ENCODE data around the gene PLIN3. TPM values are rescaled to one million over a fixed set of nuclear protein-coding genes. Genes with fewer than 3 reads are reported as not detected.

Gene PLIN3
- total and polyA plus RNA-seq, 2 of the 8 experiments (the other 6 are each of a cell fraction or from before 2014, with no cell fraction given): 60.7 to 61.5 TPM

DNA sequence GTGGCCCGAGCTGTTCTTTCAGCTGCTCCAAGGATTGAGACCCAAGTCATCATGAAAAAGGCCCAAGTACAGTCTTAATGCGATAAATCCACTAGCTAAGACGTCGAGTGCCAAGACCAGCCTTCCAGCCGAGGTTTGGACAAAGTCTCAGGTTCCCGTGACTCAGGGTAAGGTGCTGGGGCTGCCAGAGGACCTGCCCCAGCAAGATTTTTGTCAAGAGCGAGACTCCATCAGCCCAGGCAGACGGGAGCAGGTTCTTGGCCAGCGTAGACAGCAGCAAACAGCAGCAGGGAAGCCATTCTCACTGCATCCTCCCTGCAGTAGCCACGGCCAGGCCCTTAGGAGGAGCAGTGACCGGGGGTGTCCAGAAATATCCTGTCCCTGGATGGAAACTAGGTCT is 72.5 kb downstream of the PLIN3 start:
- H2BK12ac ChIP-seq (ENCODE audit: low read depth, low read length): no peak overlapping the region
- FAIRE-seq (no peak), DNase-seq (ENCODE audit: low read depth in 1 of 2, low spot score in 2 of 2) (no peak)
- TF ChIP-seq PHF8 (conservative IDR thresholded peaks at IDR 0.05; ENCODE audit: low read depth, low read length) (no peak), CTBP2 (IDR thresholded peaks at IDR 0.05; ENCODE audit: borderline replicate concordance, insufficient read depth, insufficient read length, low read length) (no peak), KDM5A (IDR thresholded peaks at IDR 0.05; ENCODE audit: low read length) (no peak), JUN (IDR thresholded peaks at IDR 0.05; ENCODE audit: low read depth, low read length) (no peak), RFX5 (IDR thresholded peaks at IDR 0.05; ENCODE audit: borderline replicate concordance, low read depth, low read length) (no peak), FOSL1 (IDR thresholded peaks at IDR 0.05; ENCODE audit: insufficient read depth, low read depth, low read length) (no peak), EZH2 (IDR thresholded peaks at IDR 0.05; ENCODE audit: low read depth, low read length, severe bottlenecking) (no peak), POLR2A (IDR thresholded peaks at IDR 0.05; ENCODE audit: control extremely low read depth in 1 of 2, low read depth in 2 of 2, low read length in 2 of 2) (no peak), TCF12 (IDR thresholded peaks at IDR 0.05; ENCODE audit: low read depth, low read length) (no peak), TAF7 (optimal IDR thresholded peaks at IDR 0.05; ENCODE audit: borderline replicate concordance, low read depth, low read length) (no peak)
- TF ChIP-seq, protein P1, sequence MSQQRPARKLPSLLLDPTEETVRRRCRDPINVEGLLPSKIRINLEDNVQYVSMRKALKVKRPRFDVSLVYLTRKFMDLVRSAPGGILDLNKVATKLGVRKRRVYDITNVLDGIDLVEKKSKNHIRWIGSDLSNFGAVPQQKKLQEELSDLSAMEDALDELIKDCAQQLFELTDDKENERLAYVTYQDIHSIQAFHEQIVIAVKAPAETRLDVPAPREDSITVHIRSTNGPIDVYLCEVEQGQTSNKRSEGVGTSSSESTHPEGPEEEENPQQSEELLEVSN (IDR thresholded peaks at IDR 0.05): no peak
- no peaks in the 10 kb centered on the region for H3K27me3 ChIP-seq (replicated peaks in 1 of 4; ENCODE audit: control insufficient read depth in 3 of 4, extremely low read depth in 1 of 4, insufficient read depth in 3 of 4, low read length in 3 of 4)
- no peak overlapping the region for H3K4me3 ChIP-seq (ENCODE audit: extremely low read depth in 1 of 4, insufficient read depth in 2 of 4, low read depth in 3 of 4, low read length in 4 of 4)
- H3K4me1 ChIP-seq (replicated peaks in 1 of 4; ENCODE audit: control insufficient read depth in 3 of 4, insufficient read depth in 4 of 4, low read length in 3 of 4): peaks cover 0 to 8% (median 1%) of the 10 kb centered on the region in 4 experiments; a peak in 4 of 7 replicates
- H3K9ac ChIP-seq (replicated peaks in 1 of 4; ENCODE audit: extremely low read depth in 1 of 4, low read depth in 3 of 4, low read length in 3 of 4): no peak overlapping the region
- H3K9me3 ChIP-seq (ENCODE audit: insufficient read depth in 2 of 2, low read depth in 1 of 2, low read length in 1 of 2): no peaks in the 10 kb centered on the region
- CTCF ChIA-PET (ENCODE audit: partially characterized antibody): interaction anchor here (0.7 to 1.4 kb wide), 2 partner anchors 62 to 765 kb away, joined by 3 to 8 read pairs; no protein-coding TSS in a partner anchor
- peaks cover 4% of the 10 kb centered on the region; the same call in 1 of the 2 replicates for H3K23me2 ChIP-seq (ENCODE audit: low read depth, low read length)
- H3K18ac ChIP-seq (ENCODE audit: extremely low read depth, low read length): no peak overlapping the region
- H2BK15ac ChIP-seq (ENCODE audit: low read length): no peak overlapping the region
- POLR2A ChIA-PET (ENCODE audit: partially characterized antibody): interaction anchor here (1.1 kb wide), 1 partner anchor 62 kb away, joined by 3 read pairs; no protein-coding TSS in a partner anchor
- 94% methylated on average over 10 of the region's 11 CpGs; no CpG with 5 or more reads in 1 of the 2 experiments for WGBS, 2 experiments (ENCODE audit: extremely low coverage in 1 of 2, insufficient coverage in 1 of 2, insufficient read length in 1 of 2, insufficient replicate concordance in 2 of 2, low coverage in 1 of 2, low lambda C conversion rate in 2 of 2, missing lambda C conversion rate in 1 of 2)
- H4K91ac ChIP-seq (replicated peaks; ENCODE audit: insufficient read length, low read length): no peak overlapping the region
- H2AFZ ChIP-seq (ENCODE audit: low read length): no peak overlapping the region
- peaks cover 3 to 35% of the 10 kb centered on the region in 2 experiments; a peak in 3 of 4 replicates for H3K79me2 ChIP-seq (ENCODE audit: control insufficient read depth in 1 of 2, insufficient read depth in 2 of 2, low read length in 2 of 2)
- H3K14ac ChIP-seq (ENCODE audit: insufficient read length): no peak overlapping the region
- H2BK20ac ChIP-seq (ENCODE audit: low read length): no peak overlapping the region
- no peak overlapping the region for H2AK5ac ChIP-seq (ENCODE audit: low read depth, low read length)
- no peak overlapping the region for H2BK5ac ChIP-seq (ENCODE audit: low read depth, low read length)
- H2BK120ac ChIP-seq (replicated peaks; ENCODE audit: low read depth, low read length): no peak overlapping the region
- H4K5ac ChIP-seq (ENCODE audit: insufficient read length, low read depth, low read length): no peak overlapping the region
- H3K4ac ChIP-seq (replicated peaks; ENCODE audit: insufficient read length, low read depth, low read length): no peak overlapping the region
- H4K20me1 ChIP-seq (replicated peaks in 1 of 2; ENCODE audit: control insufficient read depth in 1 of 2, insufficient read depth in 2 of 2, low read length in 2 of 2): peaks cover 2 to 4% of the 10 kb centered on the region in 2 experiments
- no peak overlapping the region for H3K23ac ChIP-seq (ENCODE audit: insufficient read length)
- H3K4me2 ChIP-seq (ENCODE audit: insufficient read depth in 1 of 2, low read depth in 2 of 2, low read length in 2 of 2): no peak overlapping the region
- H3K27ac ChIP-seq (ENCODE audit: low read depth, low read length): no peak overlapping the region
- H4K8ac ChIP-seq (ENCODE audit: extremely low read depth, insufficient read depth, low read length): peak overlapping the region; percentile 5; the same call in 1 of the 2 replicates
- no peak overlapping the region for H3K56ac ChIP-seq (replicated peaks; ENCODE audit: insufficient read length, low read depth, low read length)
- H3K79me1 ChIP-seq (ENCODE audit: low read depth, low read length): peaks cover 9% of the 10 kb centered on the region
- peaks cover 5 to 28% (median 10%) of the 10 kb centered on the region in 4 experiments; a peak in 7 of 8 replicates for H3K36me3 ChIP-seq (ENCODE audit: control insufficient read depth in 2 of 4, insufficient read depth in 4 of 4, low read length in 3 of 4)
